Keratinocyte (primary cell): ENCODE results near the gene KLF2. TPM values are rescaled to one million over a fixed set of nuclear protein-coding genes. Genes with fewer than 3 reads are reported as not detected.

ENCODE experiments used
- DNase-seq: peaks from one replicate; pipeline ENCODE4 v3.0.0-alpha.2; 2011; ENCODE audit warnings: low read depth, missing footprints, low spot score
- FAIRE-seq: peaks from 2 replicates; lab custom pipeline; 2011; peaks lifted over from hg19 to GRCh38; lab: Jason Lieb, UNC
- H2AFZ ChIP-seq: 2 replicates; pipeline ENCODE4 v1.6.0; 2012; ENCODE audit warnings: low read length, control low read depth, inconsistent platforms; ENCODE audit not compliant: control insufficient read depth
- H3K27ac ChIP-seq: 2 replicates; pipeline ENCODE4 v1.5.1; 2011; ENCODE audit warnings: low read length; ENCODE audit not compliant: control insufficient read depth, insufficient read depth
- H3K27me3 ChIP-seq: 3 replicates; pipeline ENCODE4 v1.6.0; 2011; ENCODE audit warnings: low read length; ENCODE audit not compliant: control insufficient read depth, insufficient read depth; ENCODE audit errors: extremely low read depth
- H3K36me3 ChIP-seq, 2 experiments: 2 replicates in 1 of 2; 3 replicates in 1 of 2; pipeline ENCODE4 v1.5.1; 2011; ENCODE audit warnings: low read length in 2 of 2, mild to moderate bottlenecking in 1 of 2; ENCODE audit not compliant: control insufficient read depth in 2 of 2, insufficient read depth in 2 of 2; ENCODE audit errors: extremely low read depth in 1 of 2
- H3K4me1 ChIP-seq: 3 replicates; pipeline ENCODE4 v1.5.1; 2011; ENCODE audit warnings: low read length; ENCODE audit not compliant: control insufficient read depth, insufficient read depth; ENCODE audit errors: extremely low read depth
- H3K4me2 ChIP-seq: 3 replicates; pipeline ENCODE4 v1.6.0; 2011; ENCODE audit warnings: low read depth, low read length; ENCODE audit not compliant: control insufficient read depth, insufficient read depth; ENCODE audit errors: extremely low read depth
- H3K4me3 ChIP-seq, 3 experiments: fragments of 200-600 bp in 1 of 3; sonication (generic) in 1 of 3; 2 replicates in 2 of 3; 3 replicates in 1 of 3; pipeline ENCODE4 v1.5.1; 2011 to 2016; ENCODE audit warnings: low read length in 3 of 3, mild to moderate bottlenecking in 3 of 3, control low read depth in 2 of 3, inconsistent platforms in 1 of 3, low read depth in 1 of 3, mixed read lengths in 1 of 3, mixed run types in 1 of 3, moderate library complexity in 1 of 3; ENCODE audit not compliant: control insufficient read depth in 2 of 3, insufficient read depth in 2 of 3; ENCODE audit errors: extremely low read depth in 1 of 3
- H3K79me2 ChIP-seq: 2 replicates; pipeline ENCODE4 v1.6.0; 2012; ENCODE audit warnings: low read length; ENCODE audit not compliant: control insufficient read depth, insufficient read depth
- H3K9ac ChIP-seq: 3 replicates; pipeline ENCODE4 v1.6.0; 2011; ENCODE audit warnings: low read length; ENCODE audit not compliant: control insufficient read depth, insufficient read depth; ENCODE audit errors: extremely low read depth
- H3K9me1 ChIP-seq: 3 replicates; pipeline ENCODE4 v1.6.0; 2011; ENCODE audit warnings: low read length; ENCODE audit not compliant: control insufficient read depth, insufficient read depth; ENCODE audit errors: extremely low read depth
- H3K9me3 ChIP-seq: 2 replicates; pipeline ENCODE4 v1.5.1; 2012; ENCODE audit warnings: low read depth, low read length; ENCODE audit not compliant: control insufficient read depth
- H4K20me1 ChIP-seq: 3 replicates; pipeline ENCODE4 v1.6.0; 2011; ENCODE audit warnings: low read length; ENCODE audit not compliant: control insufficient read depth, insufficient read depth; ENCODE audit errors: extremely low read depth
- EZH2 ChIP-seq: IDR thresholded peaks from one replicate; pipeline ENCODE4 v1.6.1; 2012; ENCODE audit warnings: inconsistent platforms, mild to moderate bottlenecking, low read length, moderate library complexity
- dilution Hi-C: fragments of 300-500 bp; cut with MboI; formaldehyde crosslinking; loops from one replicate; pipeline ENCODE4 v1.7.0; 2020; ENCODE audit warnings: low sequenced_read_pairs; ENCODE audit not compliant: extremely low pct_ligation_motif_present
- polyA plus RNA-seq, 5 experiments: library from polyadenylated mRNA; depleted of rRNA in 3 of 5; stranded (reverse) in 3 of 5; stranded (forward) in 1 of 5; unstranded in 1 of 5; fragments of >200 nt; gene quantifications; 1 replicate in 1 of 5; 2 replicates in 3 of 5; 3 replicates in 1 of 5; pipeline versions ENCODE4 v1.2.1 to v1.2.3, GENCODE V29; 2011 to 2012; ENCODE audit warnings: missing spikeins in 2 of 5, low read depth in 1 of 5, low replicate concordance in 1 of 5
- TF ChIP-seq, protein P1 (sequence below), 3 experiments: IDR thresholded peaks in 1 of 3; conservative IDR thresholded peaks in 1 of 3; optimal IDR thresholded peaks in 1 of 3; 2 replicates in 2 of 3; 3 replicates in 1 of 3; pipeline versions ENCODE3 to v1.5.1; 2011; ENCODE audit warnings: low read length in 3 of 3, mild to moderate bottlenecking in 3 of 3, moderate library complexity in 2 of 3, control low read depth in 1 of 3, inconsistent platforms in 1 of 3; ENCODE audit not compliant: insufficient read depth in 2 of 3; ENCODE audit errors: extremely low read depth in 1 of 3

KLF2 gene
- polyA plus RNA-seq, 1 donor (not counting 4 experiments of a cell fraction or from before 2014, with no cell fraction given): not detected

- no peak overlapping the region for H3K27ac ChIP-seq
- H3K9me3 ChIP-seq: no peaks in the 10 kb centered on the region
- TF ChIP-seq, protein P1, sequence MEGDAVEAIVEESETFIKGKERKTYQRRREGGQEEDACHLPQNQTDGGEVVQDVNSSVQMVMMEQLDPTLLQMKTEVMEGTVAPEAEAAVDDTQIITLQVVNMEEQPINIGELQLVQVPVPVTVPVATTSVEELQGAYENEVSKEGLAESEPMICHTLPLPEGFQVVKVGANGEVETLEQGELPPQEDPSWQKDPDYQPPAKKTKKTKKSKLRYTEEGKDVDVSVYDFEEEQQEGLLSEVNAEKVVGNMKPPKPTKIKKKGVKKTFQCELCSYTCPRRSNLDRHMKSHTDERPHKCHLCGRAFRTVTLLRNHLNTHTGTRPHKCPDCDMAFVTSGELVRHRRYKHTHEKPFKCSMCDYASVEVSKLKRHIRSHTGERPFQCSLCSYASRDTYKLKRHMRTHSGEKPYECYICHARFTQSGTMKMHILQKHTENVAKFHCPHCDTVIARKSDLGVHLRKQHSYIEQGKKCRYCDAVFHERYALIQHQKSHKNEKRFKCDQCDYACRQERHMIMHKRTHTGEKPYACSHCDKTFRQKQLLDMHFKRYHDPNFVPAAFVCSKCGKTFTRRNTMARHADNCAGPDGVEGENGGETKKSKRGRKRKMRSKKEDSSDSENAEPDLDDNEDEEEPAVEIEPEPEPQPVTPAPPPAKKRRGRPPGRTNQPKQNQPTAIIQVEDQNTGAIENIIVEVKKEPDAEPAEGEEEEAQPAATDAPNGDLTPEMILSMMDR (optimal IDR thresholded peaks at IDR 0.05 in 1 of 3, IDR thresholded peaks at IDR 0.05 in 1 of 3, conservative IDR thresholded peaks at IDR 0.05 in 1 of 3; ENCODE audit: extremely low read depth in 1 of 3, insufficient read depth in 2 of 3, low read length in 3 of 3): no peak
- no peak for TF ChIP-seq EZH2
- no peaks in the 10 kb centered on the region for H3K79me2 ChIP-seq
- H3K4me2 ChIP-seq: no peak overlapping the region
- dilution Hi-C loops: loop anchor here (25.0 kb wide), 1 partner anchor 155 kb away; no protein-coding TSS in a partner anchor
- no peak overlapping the region for H3K4me3 ChIP-seq
- H3K9me1 ChIP-seq: peaks cover 3% of the 10 kb centered on the region
- H3K9ac ChIP-seq: no peak overlapping the region
- no peak overlapping the region for H2AFZ ChIP-seq
- H3K36me3 ChIP-seq: no peaks in the 10 kb centered on the region
- FAIRE-seq (no peak), DNase-seq (no peak)
- peaks cover 10% of the 10 kb centered on the region for H3K4me1 ChIP-seq
- no peaks in the 10 kb centered on the region for H3K27me3 ChIP-seq
- H4K20me1 ChIP-seq: no peaks in the 10 kb centered on the region
These were observed 42.6 kb downstream of the KLF2 start for GRCh38 chr19:16367261-16367683.

GRCh38 chr19:16368385-16369305 is 44.0 kb downstream of the KLF2 start:
- DNase-seq (no peak), FAIRE-seq (no peak)
- Histone ChIP-seq H3K4me3 (no peak overlapping the region), H3K27me3 (no peaks in the 10 kb centered on the region), H3K9me1 (peaks cover 1% of the 10 kb centered on the region), H3K9ac (no peak overlapping the region), H3K9me3 (no peaks in the 10 kb centered on the region), H3K36me3 (peaks cover 0 to 4% of the 10 kb centered on the region in 2 experiments), H3K4me2 (no peak overlapping the region), H4K20me1 (no peaks in the 10 kb centered on the region), H3K4me1 (peaks cover 1% of the 10 kb centered on the region), H3K79me2 (no peaks in the 10 kb centered on the region), H3K27ac (no peak overlapping the region), H2AFZ (no peak overlapping the region)
- dilution Hi-C loops: loop anchor here (25.0 kb wide), 1 partner anchor 156 kb away; no protein-coding TSS in a partner anchor
- TF ChIP-seq, protein P1 (optimal IDR thresholded peaks at IDR 0.05 in 1 of 3, IDR thresholded peaks at IDR 0.05 in 1 of 3, conservative IDR thresholded peaks at IDR 0.05 in 1 of 3; ENCODE audit: extremely low read depth in 1 of 3, insufficient read depth in 2 of 3, low read length in 3 of 3): no peak
- no peak for TF ChIP-seq EZH2
